HepG2 (cell line): Measurements from ENCODE around the gene PACS1. TPM values are rescaled to one million over a fixed set of nuclear protein-coding genes. Genes with fewer than 3 reads are reported as not detected.

Source experiments
- ATAC-seq: fragments of 200-7000 bp; cut with Tn5 transposase; 3 replicates; pipeline ENCODE4 v1.9.1; 2020; ENCODE audit warnings: mild to moderate bottlenecking, moderate library complexity
- BruUV-seq: library from RNA; stranded (reverse); fragments of 400-500 nt; replicated peaks from 2 replicates; lab custom pipeline; 2021; lab: Mats Ljungman, UMichigan
- CTCF ChIA-PET: fragments of 300-600 bp; formaldehyde crosslinking; extraction: SDS; loops from one replicate; lab custom pipeline; 2021; ENCODE audit warnings: low total read pairs, inconsistent platforms, low intra/inter-chr PET ratio; lab: Yijun Ruan, JAX
- POLR2A ChIA-PET: fragments of 350-600 bp; sonication (Branson Sonifier 250); formaldehyde crosslinking; loops from one replicate; lab custom pipeline; 2020; ENCODE audit warnings: antibody characterized with exemption, inconsistent platforms; lab: Yijun Ruan, JAX
- DNase-seq: peaks from one replicate; pipeline ENCODE4 v3.0.0-alpha.2; 2015; ENCODE audit warnings: low spot score
- FAIRE-seq: peaks from 3 replicates; lab custom pipeline; 2011; peaks lifted over from hg19 to GRCh38; lab: Jason Lieb, UNC
- H2AFZ ChIP-seq: one replicate; pipeline ENCODE4 v1.6.1; 2011; ENCODE audit warnings: low read length, inconsistent platforms
- H3K27ac ChIP-seq: fragments of 300-600 bp; 3 replicates; pipeline ENCODE4 v1.8.0; 2011; ENCODE audit warnings: mixed run types, mild to moderate bottlenecking, mixed read lengths, low read length, inconsistent platforms; ENCODE audit not compliant: insufficient read depth; ENCODE audit errors: extremely low read length
- H3K27me3 ChIP-seq, 2 experiments: fragments of 200-600 bp in 1 of 2; 2 replicates in 1 of 2; 3 replicates in 1 of 2; pipeline versions ENCODE4 v1.6.0 to v1.8.0; 2011; ENCODE audit warnings: low read length in 2 of 2, mild to moderate bottlenecking in 2 of 2, moderate library complexity in 2 of 2, inconsistent platforms in 1 of 2; ENCODE audit not compliant: insufficient read depth in 2 of 2, control insufficient read depth in 1 of 2
- H3K36me3 ChIP-seq, 2 experiments: fragments of 200-600 bp in 1 of 2; replicated peaks in 1 of 2; 2 replicates in 1 of 2; 3 replicates in 1 of 2; pipeline versions ENCODE4 v1.5.1 to v1.8.0; 2011; ENCODE audit warnings: low read length in 2 of 2, inconsistent platforms in 1 of 2; ENCODE audit not compliant: insufficient read depth in 2 of 2, control insufficient read depth in 1 of 2
- H3K4me1 ChIP-seq: 2 replicates; pipeline ENCODE4 v1.5.1; 2012; ENCODE audit warnings: low read length, inconsistent platforms; ENCODE audit not compliant: insufficient read depth
- H3K4me2 ChIP-seq: 2 replicates; pipeline ENCODE4 v1.6.0; 2011; ENCODE audit warnings: low read depth, low read length, inconsistent platforms
- H3K4me3 ChIP-seq, 3 experiments: fragments of 200-600 bp in 1 of 3; sonication (generic), shearing (Covaris generic) in 1 of 3; replicated peaks in 1 of 3; 2 replicates each; pipeline ENCODE4 v1.5.1; 2011 to 2016; ENCODE audit warnings: low read length in 3 of 3, inconsistent platforms in 2 of 3, low read depth in 2 of 3, mild to moderate bottlenecking in 2 of 3, control low read depth in 1 of 3, mixed read lengths in 1 of 3; ENCODE audit not compliant: insufficient read depth in 1 of 3
- H3K79me2 ChIP-seq: one replicate; pipeline ENCODE4 v1.6.1; 2011; ENCODE audit warnings: low read length, inconsistent platforms; ENCODE audit not compliant: insufficient read depth
- H3K9ac ChIP-seq: 2 replicates; pipeline ENCODE4 v1.6.0; 2011; ENCODE audit warnings: mild to moderate bottlenecking, low read depth, low read length, inconsistent platforms; ENCODE audit not compliant: insufficient read depth
- H3K9me3 ChIP-seq: 2 replicates; pipeline ENCODE4 v1.5.1; 2012; ENCODE audit warnings: mild to moderate bottlenecking, low read length
- H4K20me1 ChIP-seq: 2 replicates; pipeline ENCODE4 v1.6.0; 2011; ENCODE audit warnings: inconsistent platforms, mild to moderate bottlenecking, low read length, moderate library complexity; ENCODE audit not compliant: insufficient read depth
- EZH2 ChIP-seq: conservative IDR thresholded peaks from 2 replicates; pipeline ENCODE4 v1.6.1; 2012; ENCODE audit warnings: mild to moderate bottlenecking, low read depth, low read length, moderate library complexity
- FOXM1 ChIP-seq: sonication (generic); formaldehyde crosslinking; IDR thresholded peaks from 2 replicates; pipeline ENCODE4 v1.5.0; 2020; ENCODE audit warnings: missing genetic modification reagents
- NFYC ChIP-seq: IDR thresholded peaks from 2 replicates; pipeline ENCODE4 v1.6.1; 2016; ENCODE audit warnings: missing genetic modification reagents, missing compliant biosample characterization
- SIX1 ChIP-seq: sonication (generic); formaldehyde crosslinking; IDR thresholded peaks from 2 replicates; pipeline ENCODE4 v1.4.0; 2020; ENCODE audit warnings: missing genetic modification reagents, borderline replicate concordance
- SNAI1 ChIP-seq: sonication (generic); formaldehyde crosslinking; IDR thresholded peaks from 2 replicates; pipeline ENCODE4 v1.5.0; 2020; ENCODE audit warnings: mild to moderate bottlenecking, missing genetic modification reagents, borderline replicate concordance
- SNRNP70 ChIP-seq: fragments of 200-400 bp; formaldehyde crosslinking; IDR thresholded peaks from 2 replicates; pipeline ENCODE4 v1.6.1; 2017; ENCODE audit warnings: mild to moderate bottlenecking, low read depth, low read length, moderate library complexity
- ZNF589 ChIP-seq: sonication (generic); formaldehyde crosslinking; conservative IDR thresholded peaks from 2 replicates; pipeline ENCODE4 v1.8.0; 2022; ENCODE audit warnings: mild to moderate bottlenecking, moderate library complexity, missing genetic modification reagents
- ZNF775 ChIP-seq: sonication (generic); formaldehyde crosslinking; IDR thresholded peaks from 2 replicates; pipeline ENCODE4 v1.4.0; 2020; ENCODE audit warnings: missing genetic modification reagents, mild to moderate bottlenecking, moderate library complexity, borderline replicate concordance
- ZNF780A ChIP-seq: sonication (generic); formaldehyde crosslinking; IDR thresholded peaks from 2 replicates; pipeline ENCODE4 v1.8.0; 2022; ENCODE audit warnings: mild to moderate bottlenecking, missing genetic modification reagents, moderate library complexity
- WGBS: methylation state at CpG from one replicate; pipeline ENCODE4 v1.1.6; 2017; ENCODE audit warnings: low lambda C conversion rate; 5-methylcytosine and 5-hydroxymethylcytosine counted together
- in situ Hi-C: cut with HindIII; loops from 2 replicates; pipeline ENCODE4 v1.10.0; 2017; ENCODE audit warnings: low pct_unique_long_range_greater_than_20kb; ENCODE audit not compliant: extremely low pct_ligation_motif_present
- intact Hi-C: fragments of 100-400 bp; cut with micrococcal nuclease; formaldehyde crosslinking; loops from one replicate; pipeline ENCODE4 v1.10.0; 2022; ENCODE audit not compliant: unreplicated experiment
- polyA plus RNA-seq, 8 experiments: library from polyadenylated mRNA; depleted of rRNA in 3 of 8; stranded (reverse) in 7 of 8; unstranded in 1 of 8; fragments of >200 nt; fragmentation: Illumina TruSeq in 4 of 8; extraction: Trizol in 4 of 8; gene quantifications; 2 replicates each; pipeline versions ENCODE4 v1.2.1 to v1.2.3, GENCODE V29; 2011 to 2016; ENCODE audit warnings: low read depth in 4 of 8, missing spikeins in 1 of 8, mixed read lengths in 1 of 8; ENCODE audit not compliant: insufficient read depth in 1 of 8
- total RNA-seq, 5 experiments: library from RNA; depleted of rRNA; stranded (reverse); fragments of >200 nt; fragmentation: Illumina TruSeq; extraction: Trizol; gene quantifications; 2 replicates each; pipeline ENCODE4 v1.2.3, GENCODE V29; 2016; ENCODE audit warnings: low read depth in 1 of 5
- TF ChIP-seq, protein P1 (sequence below): sonication (generic); formaldehyde crosslinking; IDR thresholded peaks from 2 replicates; pipeline ENCODE4 v1.4.0; 2020; ENCODE audit warnings: missing genetic modification reagents
- TF ChIP-seq, protein P2 (sequence below), 2 experiments: sonication (generic) in 1 of 2; formaldehyde crosslinking in 1 of 2; IDR thresholded peaks; 2 replicates each; pipeline versions ENCODE4 v1.4.0 to v1.6.1; 2016 to 2020; ENCODE audit warnings: borderline replicate concordance in 1 of 2, low read depth in 1 of 2, mild to moderate bottlenecking in 1 of 2, missing genetic modification reagents in 1 of 2
- TF ChIP-seq, protein P3 (sequence below): sonication (generic); formaldehyde crosslinking; IDR thresholded peaks from 2 replicates; pipeline ENCODE4 v1.4.0; 2020; ENCODE audit warnings: missing genetic modification reagents

Gene PACS1
- total and polyA plus RNA-seq, 2 of the 13 experiments (the other 11 are each of a cell fraction or from before 2014, with no cell fraction given) = 7.6 to 8.6 TPM

DNA sequence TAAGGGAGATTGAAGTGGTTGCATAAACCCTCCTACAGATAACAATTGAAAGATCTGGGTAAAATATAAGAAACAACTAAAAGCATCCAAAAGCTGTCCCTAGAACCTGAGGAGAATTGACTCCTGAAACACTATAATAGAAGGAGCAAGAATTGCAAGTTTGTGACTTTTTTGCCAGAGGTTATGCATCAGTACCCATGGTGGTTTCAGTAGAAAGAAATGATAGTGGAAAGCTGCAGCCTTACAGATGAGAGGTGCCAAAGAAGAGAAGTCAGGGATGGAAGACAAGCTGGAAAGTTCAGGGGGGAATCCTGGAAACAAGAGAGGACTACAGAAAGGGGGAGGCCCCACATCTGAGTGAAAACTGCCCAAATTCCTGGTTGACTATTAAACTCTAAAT lies 80.7 kb downstream of the PACS1 start (continued):
- TF ChIP-seq FOXM1 (CRISPR knock-in tag) = no peak

DNA sequence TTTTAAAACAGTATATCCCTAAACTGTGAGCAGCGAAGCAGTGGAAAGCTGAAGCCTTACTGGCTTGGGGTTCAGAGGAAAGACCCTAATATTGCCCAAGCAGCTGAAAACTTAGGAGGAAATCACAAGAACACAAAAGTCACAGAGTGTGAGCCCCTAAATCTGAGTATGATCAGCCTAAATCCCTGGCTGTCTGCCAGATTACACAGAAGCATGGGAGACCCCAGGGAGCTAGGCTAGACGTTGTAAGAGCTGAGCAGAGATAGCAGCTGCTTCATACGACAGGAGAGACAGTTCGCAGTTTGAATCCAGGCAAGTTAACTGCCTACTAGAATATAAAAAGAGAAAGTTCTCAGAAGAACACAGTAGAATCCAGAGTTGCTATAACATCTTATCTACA lies 81.2 kb downstream of the PACS1 start:
- Histone ChIP-seq H3K36me3 (no peaks in the 10 kb centered on the region), H2AFZ (no peak overlapping the region), H3K9ac (no peak overlapping the region), H3K27me3 (no peaks in the 10 kb centered on the region), H3K4me2 (no peak overlapping the region), H3K27ac (no peak overlapping the region), H3K79me2 (no peaks in the 10 kb centered on the region), H3K4me1 (peaks cover 35% of the 10 kb centered on the region), H4K20me1 (no peaks in the 10 kb centered on the region), H3K9me3 (no peaks in the 10 kb centered on the region), H3K4me3 (no peak overlapping the region)
- 92% methylated on average over 4 of the region's 4 CpGs for WGBS
- no peak for DNase-seq
- ChIA-PET CTCF (no interaction called here), POLR2A (no interaction called here)
- no peak for FAIRE-seq
- no peak for ATAC-seq
- no TSS peak for BruUV-seq
- intact Hi-C loops = no loop called here
- in situ Hi-C loops = no loop called here
- no peak for TF ChIP-seq ZNF780A (CRISPR knock-in tag)
- no peak for TF ChIP-seq SNRNP70
- TF ChIP-seq ZNF589 (CRISPR knock-in tag) = no peak
- no peak for TF ChIP-seq SNAI1 (CRISPR knock-in tag)
- TF ChIP-seq ZNF775 (CRISPR knock-in tag) = no peak
- TF ChIP-seq, protein P1, sequence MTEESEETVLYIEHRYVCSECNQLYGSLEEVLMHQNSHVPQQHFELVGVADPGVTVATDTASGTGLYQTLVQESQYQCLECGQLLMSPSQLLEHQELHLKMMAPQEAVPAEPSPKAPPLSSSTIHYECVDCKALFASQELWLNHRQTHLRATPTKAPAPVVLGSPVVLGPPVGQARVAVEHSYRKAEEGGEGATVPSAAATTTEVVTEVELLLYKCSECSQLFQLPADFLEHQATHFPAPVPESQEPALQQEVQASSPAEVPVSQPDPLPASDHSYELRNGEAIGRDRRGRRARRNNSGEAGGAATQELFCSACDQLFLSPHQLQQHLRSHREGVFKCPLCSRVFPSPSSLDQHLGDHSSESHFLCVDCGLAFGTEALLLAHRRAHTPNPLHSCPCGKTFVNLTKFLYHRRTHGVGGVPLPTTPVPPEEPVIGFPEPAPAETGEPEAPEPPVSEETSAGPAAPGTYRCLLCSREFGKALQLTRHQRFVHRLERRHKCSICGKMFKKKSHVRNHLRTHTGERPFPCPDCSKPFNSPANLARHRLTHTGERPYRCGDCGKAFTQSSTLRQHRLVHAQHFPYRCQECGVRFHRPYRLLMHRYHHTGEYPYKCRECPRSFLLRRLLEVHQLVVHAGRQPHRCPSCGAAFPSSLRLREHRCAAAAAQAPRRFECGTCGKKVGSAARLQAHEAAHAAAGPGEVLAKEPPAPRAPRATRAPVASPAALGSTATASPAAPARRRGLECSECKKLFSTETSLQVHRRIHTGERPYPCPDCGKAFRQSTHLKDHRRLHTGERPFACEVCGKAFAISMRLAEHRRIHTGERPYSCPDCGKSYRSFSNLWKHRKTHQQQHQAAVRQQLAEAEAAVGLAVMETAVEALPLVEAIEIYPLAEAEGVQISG = no peak
- TF ChIP-seq, protein P2, sequence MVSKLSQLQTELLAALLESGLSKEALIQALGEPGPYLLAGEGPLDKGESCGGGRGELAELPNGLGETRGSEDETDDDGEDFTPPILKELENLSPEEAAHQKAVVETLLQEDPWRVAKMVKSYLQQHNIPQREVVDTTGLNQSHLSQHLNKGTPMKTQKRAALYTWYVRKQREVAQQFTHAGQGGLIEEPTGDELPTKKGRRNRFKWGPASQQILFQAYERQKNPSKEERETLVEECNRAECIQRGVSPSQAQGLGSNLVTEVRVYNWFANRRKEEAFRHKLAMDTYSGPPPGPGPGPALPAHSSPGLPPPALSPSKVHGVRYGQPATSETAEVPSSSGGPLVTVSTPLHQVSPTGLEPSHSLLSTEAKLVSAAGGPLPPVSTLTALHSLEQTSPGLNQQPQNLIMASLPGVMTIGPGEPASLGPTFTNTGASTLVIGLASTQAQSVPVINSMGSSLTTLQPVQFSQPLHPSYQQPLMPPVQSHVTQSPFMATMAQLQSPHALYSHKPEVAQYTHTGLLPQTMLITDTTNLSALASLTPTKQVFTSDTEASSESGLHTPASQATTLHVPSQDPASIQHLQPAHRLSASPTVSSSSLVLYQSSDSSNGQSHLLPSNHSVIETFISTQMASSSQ (IDR thresholded peaks at IDR 0.05; ENCODE audit: low read depth) = no peak
- TF ChIP-seq, protein P2 (CRISPR knock-in tag; IDR thresholded peaks at IDR 0.05; ENCODE audit: borderline replicate concordance) = no peak
- TF ChIP-seq EZH2 = no peak
- TF ChIP-seq, protein P3, sequence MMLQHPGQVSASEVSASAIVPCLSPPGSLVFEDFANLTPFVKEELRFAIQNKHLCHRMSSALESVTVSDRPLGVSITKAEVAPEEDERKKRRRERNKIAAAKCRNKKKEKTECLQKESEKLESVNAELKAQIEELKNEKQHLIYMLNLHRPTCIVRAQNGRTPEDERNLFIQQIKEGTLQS (CRISPR knock-in tag) = no peak
- TF ChIP-seq NFYC (CRISPR knock-in tag) = no peak
- TF ChIP-seq SIX1 (CRISPR knock-in tag) = no peak
